K562 (cell line): Measurements from ENCODE around the gene PNP. TPM values are rescaled to one million over a fixed set of nuclear protein-coding genes. Genes with fewer than 3 reads are reported as not detected.

ENCODE experiments used
- ATAC-seq: fragments of 200-7000 bp; cut with Tn5 transposase; 3 replicates; pipeline ENCODE4 v1.9.1; 2020; ENCODE audit warnings: moderate library complexity
- BruUV-seq: library from RNA; stranded (reverse); fragments of 400-500 nt; replicated peaks from 2 replicates; lab custom pipeline; 2021; lab: Mats Ljungman, UMichigan
- CTCF ChIA-PET: fragments of 300-600 bp; formaldehyde crosslinking; extraction: SDS; loops from one replicate; lab custom pipeline; 2021; ENCODE audit warnings: low intra/inter-chr PET ratio; lab: Yijun Ruan, JAX
- POLR2A ChIA-PET: fragments of 300-600, 350-650 bp; sonication (Branson Sonifier 250); formaldehyde crosslinking; extraction: SDS; loops from one replicate; lab custom pipeline; 2021; ENCODE audit warnings: antibody characterized with exemption, inconsistent platforms; lab: Yijun Ruan, JAX
- DNase-seq, 4 experiments: peaks; one replicate each; pipeline versions ENCODE4 v3.0.0 to v3.0.0-alpha.2; 2011 to 2018; ENCODE audit warnings: low spot score in 3 of 4, mixed read lengths in 3 of 4; ENCODE audit errors: extremely low read depth in 1 of 4
- FAIRE-seq: peaks from 2 replicates; lab custom pipeline; 2011; peaks lifted over from hg19 to GRCh38; lab: Jason Lieb, UNC
- H2AFZ ChIP-seq: 2 replicates; pipeline ENCODE4 v1.6.0; 2011; ENCODE audit warnings: low read depth, low read length, control low read depth, inconsistent platforms
- H3K27ac ChIP-seq: fragments of 200-600 bp; 3 replicates; pipeline ENCODE4 v1.8.0; 2011; ENCODE audit warnings: low read depth, mild to moderate bottlenecking, control low read depth, inconsistent platforms, low read length, moderate library complexity, mixed read lengths; ENCODE audit errors: extremely low read depth
- H3K27me3 ChIP-seq, 2 experiments: fragments of 300-600 bp in 1 of 2; 2 replicates in 1 of 2; 3 replicates in 1 of 2; pipeline versions ENCODE4 v1.6.0 to v1.8.0; 2011; ENCODE audit warnings: inconsistent platforms in 2 of 2, low read length in 2 of 2, mild to moderate bottlenecking in 1 of 2, mixed read lengths in 1 of 2, moderate library complexity in 1 of 2; ENCODE audit not compliant: control insufficient read depth in 2 of 2, insufficient read depth in 2 of 2
- H3K36me3 ChIP-seq: fragments of 300-600 bp; 3 replicates; pipeline ENCODE4 v1.8.0; 2011; ENCODE audit warnings: mild to moderate bottlenecking, low read length, inconsistent platforms; ENCODE audit not compliant: control insufficient read depth, insufficient read depth
- H3K4me1 ChIP-seq, 2 experiments: fragments of 200-600 bp in 1 of 2; replicated peaks in 1 of 2; 2 replicates in 1 of 2; 3 replicates in 1 of 2; pipeline versions ENCODE4 v1.5.1 to v1.8.0; 2011; ENCODE audit warnings: inconsistent platforms in 2 of 2, low read length in 2 of 2, mild to moderate bottlenecking in 1 of 2, mixed read lengths in 1 of 2, moderate library complexity in 1 of 2; ENCODE audit not compliant: control insufficient read depth in 2 of 2, insufficient read depth in 2 of 2
- H3K4me2 ChIP-seq: 2 replicates; pipeline ENCODE4 v1.6.1; 2011; ENCODE audit warnings: low read length, control low read depth, inconsistent platforms, mixed read lengths; ENCODE audit not compliant: insufficient read depth
- H3K4me3 ChIP-seq: fragments of 200-600 bp; sonication (generic), shearing (Covaris generic); 2 replicates; pipeline ENCODE4 v1.5.1; 2016; ENCODE audit warnings: control low read depth, inconsistent platforms
- H3K79me2 ChIP-seq: fragments of 200-600 bp; 3 replicates; pipeline ENCODE4 v1.8.0; 2011; ENCODE audit warnings: low read length, inconsistent platforms; ENCODE audit not compliant: control insufficient read depth, insufficient read depth
- H3K9ac ChIP-seq, 2 experiments: 2 replicates each; pipeline versions ENCODE4 v1.6.0 to v1.6.1; 2011; ENCODE audit warnings: low read depth in 2 of 2, low read length in 2 of 2, control low read depth in 1 of 2, inconsistent platforms in 1 of 2, mild to moderate bottlenecking in 1 of 2, mixed read lengths in 1 of 2; ENCODE audit not compliant: insufficient read depth in 1 of 2
- H3K9me1 ChIP-seq: one replicate; pipeline ENCODE4 v1.6.0; 2011; ENCODE audit warnings: inconsistent platforms, mild to moderate bottlenecking, low read length, moderate library complexity; ENCODE audit not compliant: control insufficient read depth, insufficient read depth
- H3K9me3 ChIP-seq: replicated peaks from 2 replicates; pipeline ENCODE4 v1.5.1; 2011; ENCODE audit warnings: low read depth, low read length, inconsistent platforms; ENCODE audit not compliant: control insufficient read depth, insufficient read depth
- H4K20me1 ChIP-seq: replicated peaks from 2 replicates; pipeline ENCODE4 v1.6.1; 2011; ENCODE audit warnings: low read length, inconsistent platforms, mixed read lengths; ENCODE audit not compliant: control insufficient read depth, insufficient read depth
- EHMT2 ChIP-seq: fragments of 450-650 bp; IDR thresholded peaks from 2 replicates; pipeline ENCODE4 v1.6.1; 2018; ENCODE audit warnings: antibody characterized with exemption
- ESRRB ChIP-seq: fragments of 250-450 bp; sonication (Bioruptor Pico); IDR thresholded peaks from 2 replicates; pipeline ENCODE4 v1.5.0; 2020; ENCODE audit warnings: mild to moderate bottlenecking, moderate library complexity, borderline replicate concordance
- GABPA ChIP-seq: fragments of 200-800 bp; sonication (Bioruptor generic); conservative IDR thresholded peaks from 2 replicates; pipeline ENCODE4 v1.6.1; 2016; ENCODE audit warnings: low read depth, missing genetic modification characterization, missing compliant biosample characterization
- KLF10 ChIP-seq: fragments of 250-450 bp; sonication (Bioruptor Pico); IDR thresholded peaks from 2 replicates; pipeline ENCODE4 v1.6.1; 2021; ENCODE audit warnings: matching md5 sums
- LARP7 ChIP-seq: fragments of 450-650 bp; IDR thresholded peaks from 2 replicates; pipeline ENCODE4 v1.6.1; 2016
- MAFF ChIP-seq: IDR thresholded peaks from 2 replicates; pipeline ENCODE4 v1.6.1; 2012; ENCODE audit warnings: low read length, improper control_type of control experiment
- NBN ChIP-seq: fragments of 450-650 bp; IDR thresholded peaks from 2 replicates; pipeline ENCODE4 v1.6.1; 2016; ENCODE audit warnings: low read depth, mild to moderate bottlenecking
- NR2C2 ChIP-seq, 2 experiments: fragments of 200-800 bp in 1 of 2; sonication (Bioruptor generic) in 1 of 2; sonication (generic) in 1 of 2; formaldehyde crosslinking in 1 of 2; IDR thresholded peaks; 2 replicates each; pipeline versions ENCODE4 v1.6.1 to v1.8.0; 2016 to 2022; ENCODE audit warnings: mild to moderate bottlenecking in 1 of 2, missing compliant biosample characterization in 1 of 2, missing genetic modification characterization in 1 of 2, missing genetic modification reagents in 1 of 2
- SNAPC5 ChIP-seq: fragments of 250-450 bp; sonication (Bioruptor Pico); IDR thresholded peaks from 2 replicates; pipeline ENCODE4 v1.8.0; 2021; ENCODE audit warnings: moderate library complexity, mild to moderate bottlenecking, inconsistent platforms
- ZEB2 ChIP-seq: fragments of 450-650 bp; IDR thresholded peaks from 2 replicates; pipeline ENCODE4 v1.6.1; 2016
- ZFP1 ChIP-seq: fragments of 450-650 bp; formaldehyde crosslinking; IDR thresholded peaks from 2 replicates; pipeline ENCODE4 v1.4.0; 2020; ENCODE audit warnings: mild to moderate bottlenecking, mixed read lengths
- ZFPM2 ChIP-seq: fragments of 250-450 bp; sonication (Bioruptor Pico); IDR thresholded peaks from 2 replicates; pipeline ENCODE4 v1.5.1; 2022; ENCODE audit warnings: mild to moderate bottlenecking
- ZNF212 ChIP-seq: fragments of 450-650 bp; formaldehyde crosslinking; IDR thresholded peaks from 2 replicates; pipeline ENCODE4 v1.4.0; 2020; ENCODE audit warnings: mild to moderate bottlenecking
- ZSCAN29 ChIP-seq: fragments of 450-650 bp; IDR thresholded peaks from 2 replicates; pipeline ENCODE4 v1.6.1; 2017
- WGBS: fragments of 100-300 bp; shearing (Covaris generic); methylation state at CpG from one replicate; pipeline ENCODE4 v1.1.6; 2016; ENCODE audit warnings: low coverage, mixed read lengths; ENCODE audit not compliant: insufficient coverage; ENCODE audit errors: missing lambda C conversion rate; 5-methylcytosine and 5-hydroxymethylcytosine counted together
- in situ Hi-C: fragments of 300-500 bp; cut with MboI; formaldehyde crosslinking; loops from 4 replicates; pipeline ENCODE4 v1.15.0; 2018; ENCODE audit warnings: inconsistent platforms, mixed read lengths
- intact Hi-C: fragments of 100-400 bp; cut with micrococcal nuclease; formaldehyde crosslinking; loops from 2 replicates; pipeline ENCODE4 v1.14.2; 2022
- polyA plus RNA-seq, 8 experiments: library from polyadenylated mRNA; depleted of rRNA in 4 of 8; stranded (reverse) in 5 of 8; unstranded in 3 of 8; fragments of >200 nt; fragmentation: Nextera tagmentation in 2 of 8; fragmentation: Illumina TruSeq in 1 of 8; extraction: Ambion mirVana in 2 of 8; extraction: Trizol in 1 of 8; gene quantifications; 2 replicates each; pipeline versions ENCODE4 v1.2.1 to v1.2.3, GENCODE V29; 2011 to 2014; ENCODE audit warnings: inconsistent platforms in 1 of 8, missing spikeins in 1 of 8
- total RNA-seq, 7 experiments: library from RNA; depleted of rRNA in 6 of 7; stranded (reverse); fragments of >200 nt in 6 of 7; fragmentation: Illumina TruSeq in 2 of 7; extraction: Trizol in 2 of 7; gene quantifications; 2 replicates each; pipeline versions ENCODE4 v1.2.1 to v1.2.3, GENCODE V29; 2011 to 2021; ENCODE audit warnings: low replicate concordance in 1 of 7

Gene PNP
- total and polyA plus RNA-seq, 9 of the 15 experiments (the other 6 are each of a cell fraction or from before 2014, with no cell fraction given), result 92.5 to 288 (median 137) TPM

GRCh38 chr14:20490563-20490962 lies 21.4 kb downstream of the PNP start (continued):
- TF ChIP-seq ZNF212 (CRISPR knock-in tag) (no peak), SNAPC5 (CRISPR knock-in tag) (no peak), NR2C2 (CRISPR knock-in tag; IDR thresholded peaks at IDR 0.05) (no peak), NR2C2 (tag; IDR thresholded peaks at IDR 0.05) (peak; percentile 70), ZEB2 (0 out of 2 replicates have a peak, but pooled peaks have one; percentile 15), KLF10 (CRISPR knock-in tag) (no peak), ZSCAN29 (no peak), GABPA (tag) (peak; percentile 44; the same call in 1 of the 2 replicates), ZFP1 (no peak), MAFF (no peak), NBN (no peak), LARP7 (no peak), EHMT2 (peak; percentile 44; the same call in 1 of the 2 replicates), ESRRB (no peak)

- Histone ChIP-seq H3K9me3 (no peaks in the 10 kb centered on the region), H3K79me2 (no peaks in the 10 kb centered on the region), H3K27ac (no peak overlapping the region), H3K36me3 (no peaks in the 10 kb centered on the region), H3K4me2 (no peak overlapping the region), H3K4me1 (peaks cover 14 to 24% of the 10 kb centered on the region in 2 experiments; a peak in 3 of 5 replicates), H3K4me3 (no peak overlapping the region)
- FAIRE-seq (no peak), ATAC-seq (no peak)
- in situ Hi-C loops (no loop called here), intact Hi-C loops (no loop called here)
- POLR2A ChIA-PET, result no interaction called here
- TF ChIP-seq ZFPM2, result no peak
- TF ChIP-seq, all 486 proteins: peak for 0
- Histone ChIP-seq H3K27me3 (no peaks in the 10 kb centered on the region), H3K9me1 (no peaks in the 10 kb centered on the region), H2AFZ (no peak overlapping the region), H3K9ac (no peak overlapping the region), H4K20me1 (no peaks in the 10 kb centered on the region)
- DNase-seq, result no peak
- BruUV-seq, result no TSS peak
- 95% methylated on average over 4 of the region's 4 CpGs for WGBS
- CTCF ChIA-PET, result no interaction called here
These were observed 23.3 kb downstream of the PNP start for GRCh38 chr14:20492486-20492885.
